SU-DHL-6 (cell line): Measurements from ENCODE around the gene TTLL13.

Experiments used
- H2AFZ ChIP-seq: fragments of 200-600 bp; sonication (generic); 2 replicates; pipeline ENCODE4 v1.6.1; 2014; ENCODE audit warnings: low read depth, mild to moderate bottlenecking, moderate library complexity, mixed read lengths, antibody characterized with exemption, low read length; ENCODE audit not compliant: severe bottlenecking
- H3F3A ChIP-seq: fragments of 200-600 bp; shearing (Covaris generic); 2 replicates; pipeline ENCODE4 v1.6.0; 2016; ENCODE audit warnings: antibody characterized with exemption, mild to moderate bottlenecking; ENCODE audit not compliant: insufficient read depth
- H3K27ac ChIP-seq: fragments of 200-600 bp; sonication (generic); 2 replicates; pipeline ENCODE4 v1.5.1; 2016; ENCODE audit warnings: low read depth, mild to moderate bottlenecking, low read length, moderate library complexity, mixed read lengths
- H3K27me3 ChIP-seq: fragments of 200-600 bp; sonication (generic), shearing (Covaris generic); 2 replicates; pipeline ENCODE4 v1.6.0; 2014; ENCODE audit warnings: mild to moderate bottlenecking, low read length
- H3K36me3 ChIP-seq: fragments of 200-600 bp; sonication (generic); 2 replicates; pipeline ENCODE4 v1.6.1; 2014; ENCODE audit warnings: mild to moderate bottlenecking, low read length, mixed read lengths
- H3K4me2 ChIP-seq: fragments of 300-600, 200-600 bp; shearing (Covaris generic), sonication (generic); 2 replicates; pipeline ENCODE4 v1.6.0; 2014; ENCODE audit warnings: low read length, low read depth, mild to moderate bottlenecking; ENCODE audit not compliant: poor library complexity, severe bottlenecking
- H3K4me3 ChIP-seq: fragments of 200-600 bp; sonication (generic); 2 replicates; pipeline ENCODE4 v1.5.1; 2014; ENCODE audit warnings: antibody characterized with exemption, low read length, mild to moderate bottlenecking, mixed read lengths; ENCODE audit not compliant: insufficient read depth, poor library complexity, severe bottlenecking
- H3K79me2 ChIP-seq: fragments of 200-600 bp; sonication (generic); 2 replicates; pipeline ENCODE4 v1.6.1; 2014; ENCODE audit warnings: mild to moderate bottlenecking, low read length, moderate library complexity; ENCODE audit not compliant: insufficient read depth
- H3K9ac ChIP-seq: fragments of 200-600 bp; sonication (generic); 2 replicates; pipeline ENCODE4 v1.7.0; 2014; ENCODE audit warnings: mild to moderate bottlenecking, low read length
- H3K9me2 ChIP-seq: fragments of 200-600 bp; sonication (generic); replicated peaks from 2 replicates; pipeline ENCODE4 v1.6.1; 2014; ENCODE audit warnings: low read length; ENCODE audit not compliant: insufficient read depth
- H3K9me3 ChIP-seq: fragments of 200-600 bp; sonication (generic); 2 replicates; pipeline ENCODE4 v1.6.1; 2014; ENCODE audit warnings: low read length, mixed read lengths; ENCODE audit not compliant: insufficient read depth
- H4K20me1 ChIP-seq: fragments of 200-600 bp; sonication (generic); 2 replicates; pipeline ENCODE4 v1.6.1; 2014; ENCODE audit warnings: low read depth, mild to moderate bottlenecking, antibody characterized with exemption, low read length, moderate library complexity, mixed read lengths
- EZH2phosphoT487 ChIP-seq: fragments of 200-600 bp; sonication (generic), shearing (Covaris generic); conservative IDR thresholded peaks from 2 replicates; pipeline ENCODE4 v1.6.1; 2018; ENCODE audit warnings: mild to moderate bottlenecking, antibody characterized with exemption, low read length, moderate library complexity, mixed read lengths
- TF ChIP-seq, protein P1 (sequence below): fragments of 200-600 bp; sonication (generic); IDR thresholded peaks from one replicate; pipeline ENCODE4 v1.5.1; 2017; ENCODE audit warnings: antibody characterized with exemption, mild to moderate bottlenecking, low read length, moderate library complexity; ENCODE audit not compliant: insufficient read depth, poor library complexity, severe bottlenecking

TTLL13 gene

DNA sequence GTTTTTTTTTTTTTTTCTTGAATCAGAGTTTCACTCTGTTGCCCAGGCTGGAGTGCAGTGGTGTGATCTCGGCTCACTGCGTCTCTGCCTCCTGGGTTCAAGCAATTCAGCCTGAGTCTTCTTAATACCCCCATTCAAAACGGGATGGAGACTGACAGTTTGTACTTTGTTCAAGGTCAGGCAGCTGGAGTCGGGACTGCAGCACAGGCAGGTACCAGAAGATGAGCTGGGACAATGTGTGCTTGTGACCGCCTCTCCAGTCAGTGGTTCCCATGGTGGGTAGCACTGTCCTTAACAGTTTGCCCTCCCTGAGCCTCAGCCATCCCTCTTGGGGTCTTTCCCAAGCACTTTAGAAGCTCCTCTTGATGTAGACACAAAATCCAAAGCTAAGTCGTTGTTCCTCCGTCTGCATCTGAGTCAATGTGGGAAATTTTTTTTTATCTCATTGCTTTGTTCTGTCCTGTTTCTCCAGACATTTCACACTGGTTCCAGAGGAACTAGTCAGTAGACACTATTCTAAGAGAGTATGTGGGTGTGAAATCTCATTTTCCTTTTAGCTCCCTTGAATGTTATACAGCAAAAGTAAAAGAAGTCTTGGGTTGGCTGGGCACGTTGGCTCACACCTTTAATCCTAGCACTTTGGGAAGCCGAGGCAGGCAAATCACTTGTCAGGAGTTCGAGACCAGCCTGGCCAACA, 5.3 kb upstream of the TTLL13 start:
- no peak overlapping the region for H3K4me3 ChIP-seq
- no peaks in the 10 kb centered on the region for H3K79me2 ChIP-seq
- H3K27me3 ChIP-seq, result no peaks in the 10 kb centered on the region
- no peaks in the 10 kb centered on the region for H3K9me2 ChIP-seq
- no peaks in the 10 kb centered on the region for H4K20me1 ChIP-seq
- H3F3A ChIP-seq, result no peaks in the 10 kb centered on the region
- no peaks in the 10 kb centered on the region for H3K9me3 ChIP-seq
- H2AFZ ChIP-seq, result no peak overlapping the region
- no peak overlapping the region for H3K4me2 ChIP-seq
- no peaks in the 10 kb centered on the region for H3K36me3 ChIP-seq
- no peak overlapping the region for H3K27ac ChIP-seq
- no peak overlapping the region for H3K9ac ChIP-seq
- TF ChIP-seq, protein P1, sequence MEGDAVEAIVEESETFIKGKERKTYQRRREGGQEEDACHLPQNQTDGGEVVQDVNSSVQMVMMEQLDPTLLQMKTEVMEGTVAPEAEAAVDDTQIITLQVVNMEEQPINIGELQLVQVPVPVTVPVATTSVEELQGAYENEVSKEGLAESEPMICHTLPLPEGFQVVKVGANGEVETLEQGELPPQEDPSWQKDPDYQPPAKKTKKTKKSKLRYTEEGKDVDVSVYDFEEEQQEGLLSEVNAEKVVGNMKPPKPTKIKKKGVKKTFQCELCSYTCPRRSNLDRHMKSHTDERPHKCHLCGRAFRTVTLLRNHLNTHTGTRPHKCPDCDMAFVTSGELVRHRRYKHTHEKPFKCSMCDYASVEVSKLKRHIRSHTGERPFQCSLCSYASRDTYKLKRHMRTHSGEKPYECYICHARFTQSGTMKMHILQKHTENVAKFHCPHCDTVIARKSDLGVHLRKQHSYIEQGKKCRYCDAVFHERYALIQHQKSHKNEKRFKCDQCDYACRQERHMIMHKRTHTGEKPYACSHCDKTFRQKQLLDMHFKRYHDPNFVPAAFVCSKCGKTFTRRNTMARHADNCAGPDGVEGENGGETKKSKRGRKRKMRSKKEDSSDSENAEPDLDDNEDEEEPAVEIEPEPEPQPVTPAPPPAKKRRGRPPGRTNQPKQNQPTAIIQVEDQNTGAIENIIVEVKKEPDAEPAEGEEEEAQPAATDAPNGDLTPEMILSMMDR, result no peak
- TF ChIP-seq EZH2phosphoT487, result no peak

DNA sequence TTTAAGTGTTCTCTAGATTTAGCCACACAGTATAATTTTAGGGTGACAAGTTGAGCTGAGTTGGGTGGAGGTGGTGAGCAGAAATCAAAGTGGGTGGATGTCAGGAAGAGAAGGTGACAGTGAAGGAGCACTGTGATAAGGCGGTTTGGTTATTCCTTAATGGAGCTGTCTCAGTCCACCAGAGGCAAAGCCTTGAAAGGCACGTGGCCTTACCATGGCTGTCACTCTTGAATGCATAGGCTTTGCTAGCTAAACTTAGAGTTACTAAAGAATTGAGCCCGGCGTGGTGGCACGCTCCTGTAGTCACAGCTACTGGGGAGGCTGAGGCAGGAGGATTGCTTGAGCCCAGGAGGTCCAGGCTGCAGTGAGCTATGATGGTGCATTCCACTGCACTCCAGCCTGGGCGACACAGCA, 560 bp upstream of the TTLL13 start:
- Histone ChIP-seq H3K4me2 (no peak overlapping the region), H3K9me2 (no peaks in the 10 kb centered on the region), H3F3A (no peaks in the 10 kb centered on the region), H3K9me3 (no peaks in the 10 kb centered on the region), H3K36me3 (no peaks in the 10 kb centered on the region), H3K27me3 (no peaks in the 10 kb centered on the region), H2AFZ (no peak overlapping the region), H4K20me1 (no peaks in the 10 kb centered on the region), H3K27ac (no peak overlapping the region), H3K9ac (no peak overlapping the region), H3K79me2 (no peaks in the 10 kb centered on the region), H3K4me3 (no peak overlapping the region)
- TF ChIP-seq EZH2phosphoT487, result no peak
- TF ChIP-seq, protein P1, result no peak

DNA sequence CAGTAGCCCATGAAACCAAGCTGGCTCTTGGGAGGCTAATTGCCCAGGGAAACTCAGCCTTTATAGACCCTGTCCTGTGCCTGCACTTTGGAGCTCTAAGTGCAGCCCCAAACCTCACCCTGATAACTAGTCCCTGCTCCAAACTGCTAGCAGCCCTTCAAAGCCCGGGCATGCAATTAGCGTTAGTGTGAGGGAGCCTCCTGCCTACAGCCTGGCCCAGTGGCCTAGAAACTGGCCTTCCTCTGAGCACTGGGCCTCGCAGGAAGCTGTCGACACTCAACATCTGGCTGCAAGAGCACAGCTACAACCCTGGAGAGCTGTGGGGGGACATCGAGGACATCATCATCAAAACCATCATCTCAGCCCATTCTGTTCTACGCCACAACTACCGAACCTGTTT, 8.4 kb downstream of the TTLL13 start:
- Histone ChIP-seq H3F3A (no peaks in the 10 kb centered on the region), H3K9me3 (no peaks in the 10 kb centered on the region), H3K27ac (no peak overlapping the region), H3K9me2 (no peaks in the 10 kb centered on the region), H3K36me3 (no peaks in the 10 kb centered on the region), H3K4me3 (no peak overlapping the region), H3K79me2 (no peaks in the 10 kb centered on the region), H4K20me1 (no peaks in the 10 kb centered on the region), H3K4me2 (no peak overlapping the region), H3K27me3 (no peaks in the 10 kb centered on the region), H2AFZ (no peak overlapping the region), H3K9ac (no peak overlapping the region)
- TF ChIP-seq, protein P1, result no peak
- no peak for TF ChIP-seq EZH2phosphoT487
